Activated CD4-positive, CD25-positive, alpha-beta regulatory T cell treated with anti-CD3 and anti-CD28 coated beads, Interleukin-2, amount 50 U/mL, for 16 hours (primary cell): ENCODE measurements around the gene SLC38A10.

ENCODE experiments used
- DNase-seq: peaks from one replicate; pipeline ENCODE4 v3.0.0-alpha.2; 2020; ENCODE audit warnings: low read depth, low spot score

Gene SLC38A10

GRCh38 chr17:81295031-81295675 lies at the start of gene SLC38A10:
Gene SLC38A10 (minus strand): TSS chr17:81295307. CDS start chr17:81294921, 386 bp downstream.
- peak; percentile 93 for DNase-seq

- DNase-seq, result no peak
Observed at GRCh38 chr17:81342269-81343070, 47.4 kb upstream of the SLC38A10 start.

- DNase-seq, result no peak
Observed at GRCh38 chr17:81341516-81342268, 46.6 kb upstream of the SLC38A10 start.

GRCh38 chr17:81340607-81341515 lies 45.8 kb upstream of the SLC38A10 start:
- DNase-seq, result no peak

GRCh38 chr17:81339534-81340296 lies 44.6 kb upstream of the SLC38A10 start:
- DNase-seq, result no peak

GRCh38 chr17:81339191-81339533 lies 44.1 kb upstream of the SLC38A10 start:
- no peak for DNase-seq

- DNase-seq, result no peak
Observed at GRCh38 chr17:81338274-81339190, 43.4 kb upstream of the SLC38A10 start.

GRCh38 chr17:81337476-81337879 lies 42.4 kb upstream of the SLC38A10 start:
- no peak for DNase-seq

GRCh38 chr17:81336930-81337325 lies 41.8 kb upstream of the SLC38A10 start:
- no peak for DNase-seq

- DNase-seq, result no peak
Observed at GRCh38 chr17:81336296-81336929, 41.3 kb upstream of the SLC38A10 start.

GRCh38 chr17:81335773-81336157 lies 40.7 kb upstream of the SLC38A10 start:
- DNase-seq, result no peak

GRCh38 chr17:81334987-81335772 lies 40.1 kb upstream of the SLC38A10 start:
- DNase-seq, result no peak

- no peak for DNase-seq
Observed at GRCh38 chr17:81334391-81334901, 39.3 kb upstream of the SLC38A10 start.

GRCh38 chr17:81333616-81334368 lies 38.7 kb upstream of the SLC38A10 start:
- DNase-seq, result no peak

- no peak for DNase-seq
Observed at GRCh38 chr17:81332914-81333528, 37.9 kb upstream of the SLC38A10 start.

GRCh38 chr17:81332118-81332834 lies 37.2 kb upstream of the SLC38A10 start:
- DNase-seq, result no peak
